HG02840 (cell line): ENCODE results near the gene LRMDA.

Source experiments
- ATAC-seq: cut with Tn5 transposase; IDR thresholded peaks from one replicate; pipeline ENCODE4 v1.9.1; 2021; ENCODE audit warnings: mild to moderate bottlenecking, moderate library complexity, moderate number of reproducible peaks; ENCODE audit not compliant: unreplicated experiment, low FRiP score

LRMDA gene

DNA sequence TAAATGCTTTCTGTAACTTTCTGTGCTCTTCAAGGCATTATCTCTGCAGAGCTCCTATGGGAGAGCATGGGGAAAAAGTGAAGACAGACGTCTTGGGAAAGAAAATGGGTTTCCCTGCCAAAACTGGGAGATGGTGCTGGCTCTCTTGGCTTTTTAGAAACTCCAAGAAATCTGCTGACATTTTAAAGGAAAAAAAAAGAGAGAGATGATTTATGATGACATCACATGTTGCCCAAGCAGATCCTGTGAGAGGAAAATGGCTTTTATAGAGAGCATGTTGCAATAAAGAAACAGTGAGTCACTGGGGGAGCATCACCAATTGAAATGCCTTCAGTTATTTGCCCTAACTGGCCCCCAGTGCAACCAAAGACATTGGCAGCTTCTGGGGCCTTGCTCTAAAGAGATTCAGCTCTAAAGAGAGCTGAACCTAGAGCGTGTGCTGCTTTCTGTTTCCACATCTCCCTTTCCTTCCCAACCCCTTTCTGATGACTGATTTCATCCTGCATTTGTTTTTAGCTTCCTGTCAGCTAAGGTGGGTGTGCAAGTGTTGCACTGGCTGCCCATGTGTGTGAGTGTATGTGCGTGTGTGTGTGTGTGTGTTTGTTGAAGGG, 37.7 kb downstream of the LRMDA start:
- ATAC-seq: no peak

GRCh38 chr10:75470901-75471300, 39.5 kb downstream of the LRMDA start:
- no peak for ATAC-seq

DNA sequence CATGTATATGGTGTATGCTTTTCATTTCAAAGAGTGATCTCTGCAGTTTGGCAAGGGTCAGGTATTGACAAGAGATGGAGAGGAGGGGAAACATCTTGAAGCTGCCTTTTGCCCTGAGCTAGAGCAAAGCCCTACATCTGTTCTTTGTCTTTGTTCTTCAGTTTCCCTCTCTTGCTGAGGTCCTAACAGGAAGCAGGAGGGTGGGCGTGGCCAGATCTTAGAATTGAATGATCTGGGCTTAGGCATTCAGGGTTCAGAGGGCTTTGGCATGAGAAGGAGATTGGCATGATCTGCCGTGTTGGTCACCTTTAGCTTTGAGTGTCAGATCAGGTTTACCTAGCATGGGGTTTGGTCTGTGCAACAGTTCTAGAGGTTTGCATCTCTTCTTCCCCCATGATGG, 41.3 kb downstream of the LRMDA start:
- no peak for ATAC-seq

DNA sequence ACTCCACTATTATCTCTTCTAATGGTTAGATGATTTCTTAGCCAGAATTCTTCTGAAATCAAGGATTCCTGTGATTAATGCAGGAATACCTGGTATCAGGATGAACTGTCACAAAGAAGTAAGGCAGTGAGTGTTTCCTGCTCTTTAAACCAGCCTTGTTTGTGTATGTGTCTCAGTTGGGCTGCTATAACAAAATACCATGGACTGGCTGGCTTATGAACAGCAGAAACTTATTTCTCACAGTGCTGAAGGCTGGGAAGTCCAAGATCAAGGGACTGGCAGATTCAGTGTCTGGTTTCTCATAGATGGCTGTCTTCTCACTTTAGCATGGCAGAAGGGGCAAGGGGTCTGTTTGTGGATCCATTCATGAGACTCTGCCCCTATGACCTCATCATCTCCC, 42.7 kb downstream of the LRMDA start:
- ATAC-seq: no peak

DNA sequence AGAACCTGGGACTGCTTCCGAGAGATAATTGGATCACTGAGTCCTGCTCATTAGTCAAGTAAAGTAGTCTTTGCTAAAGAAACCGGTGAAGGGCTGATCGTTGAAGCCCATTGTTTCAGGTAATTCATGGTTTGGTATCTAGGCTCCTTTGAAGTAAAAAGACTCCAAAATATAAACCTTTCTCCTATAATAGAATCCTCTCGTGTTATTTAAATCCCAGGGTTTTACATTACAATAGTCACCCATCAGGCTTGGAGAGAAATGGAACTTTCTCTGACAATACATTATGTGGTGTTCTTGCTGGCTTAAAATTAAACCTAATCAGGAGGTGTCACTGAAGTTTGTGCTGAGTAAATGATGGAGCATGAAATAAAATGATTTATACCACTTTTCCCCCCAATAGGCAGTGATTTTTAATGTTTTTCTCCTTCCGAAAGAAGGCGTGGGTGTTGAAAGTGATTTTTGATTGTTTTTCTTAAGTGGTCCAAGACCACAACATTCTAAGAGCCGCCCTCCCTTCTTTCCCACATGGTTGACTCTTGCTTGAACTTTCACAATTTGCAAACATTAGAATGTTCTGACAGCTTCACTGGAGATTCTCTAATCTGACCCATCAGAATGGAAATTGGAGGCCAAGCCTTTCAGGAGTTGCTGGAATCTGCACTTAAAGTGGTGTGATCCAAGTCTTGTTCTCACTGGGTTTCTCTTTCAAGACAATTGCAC, 44.2 kb downstream of the LRMDA start:
- no peak for ATAC-seq

DNA sequence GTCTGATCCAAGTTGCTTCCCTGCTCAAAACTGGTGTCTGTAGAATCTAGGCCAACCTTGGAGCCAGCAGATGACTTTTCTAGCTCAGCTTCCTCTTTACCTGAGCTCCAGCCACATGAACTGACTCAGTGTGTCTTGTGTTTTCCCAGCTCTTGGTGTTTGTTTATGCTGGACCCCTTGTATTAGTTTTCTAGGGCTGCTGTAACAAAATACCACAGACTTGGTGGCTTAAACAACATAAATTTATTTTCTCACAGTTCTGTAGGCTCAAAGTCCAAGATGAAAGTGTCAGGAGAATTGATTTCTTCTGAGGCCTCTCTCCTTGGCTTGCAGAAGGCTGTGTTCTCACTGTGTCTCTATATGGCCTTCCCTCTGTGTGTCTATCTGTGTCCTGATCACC, 45.1 kb downstream of the LRMDA start:
- no peak for ATAC-seq

GRCh38 chr10:75476985-75477384, 45.6 kb downstream of the LRMDA start:
- ATAC-seq: no peak

- ATAC-seq: no peak
Observed at GRCh38 chr10:75477680-75478079, 46.3 kb downstream of the LRMDA start.

- no peak for ATAC-seq
Observed at GRCh38 chr10:75480374-75480773, 49.0 kb downstream of the LRMDA start.

DNA sequence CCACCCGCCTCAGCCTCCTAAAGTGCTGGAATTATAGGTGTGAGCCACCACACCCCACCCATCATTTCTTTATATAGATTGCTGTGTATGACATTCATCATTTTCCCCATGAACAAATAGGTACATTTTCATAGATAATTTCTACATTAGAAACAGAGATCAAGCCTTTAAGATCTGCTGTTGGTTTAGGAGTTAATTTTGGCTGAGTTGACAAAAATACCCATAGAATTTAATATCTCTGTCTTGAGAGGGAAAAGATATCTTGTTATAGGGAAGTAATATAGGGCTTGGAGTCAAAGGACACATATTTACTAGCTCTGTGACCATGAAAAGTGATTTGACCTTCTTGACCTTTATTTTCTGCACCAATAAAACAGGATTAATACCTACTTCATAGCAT, 51.8 kb downstream of the LRMDA start:
- ATAC-seq: no peak

DNA sequence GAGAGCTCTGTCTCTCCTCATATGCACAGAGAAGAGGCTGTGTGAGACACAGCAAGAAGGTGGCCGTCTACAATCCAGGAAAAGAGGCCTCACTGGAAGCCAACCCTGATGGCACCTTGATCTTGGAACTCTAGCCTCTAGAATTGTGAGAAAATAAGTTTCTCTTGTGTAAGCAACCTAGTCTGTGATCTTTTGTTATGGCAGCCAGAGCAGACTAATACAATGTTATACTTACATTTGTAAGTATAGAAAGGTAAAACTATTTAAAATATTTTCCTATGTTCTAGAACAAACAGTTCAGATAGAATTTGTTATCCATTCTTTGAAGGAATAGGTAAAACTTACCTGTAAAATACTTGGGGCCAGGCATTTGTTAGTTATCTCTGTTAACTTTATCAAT, 53.3 kb downstream of the LRMDA start:
- ATAC-seq: no peak

DNA sequence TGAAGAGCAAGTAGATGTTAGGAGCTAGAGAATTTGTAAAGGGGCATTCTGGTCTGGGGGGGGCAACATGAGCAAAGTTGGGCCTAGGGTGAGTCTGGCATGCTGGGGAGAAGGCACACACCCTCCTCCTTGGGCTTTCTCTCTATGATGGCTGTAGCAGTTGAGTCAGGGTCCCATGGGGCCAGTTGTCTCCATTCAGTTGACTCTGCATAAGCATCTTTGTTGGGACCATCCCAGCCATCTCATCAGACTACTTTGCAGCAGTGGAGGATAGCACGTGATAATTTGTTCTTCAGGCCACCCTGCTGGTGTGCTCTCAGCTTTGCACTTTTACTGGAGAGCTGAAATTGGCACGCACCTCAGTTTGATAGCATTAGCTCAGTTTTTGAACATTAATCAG, 55.2 kb downstream of the LRMDA start:
- no peak for ATAC-seq

DNA sequence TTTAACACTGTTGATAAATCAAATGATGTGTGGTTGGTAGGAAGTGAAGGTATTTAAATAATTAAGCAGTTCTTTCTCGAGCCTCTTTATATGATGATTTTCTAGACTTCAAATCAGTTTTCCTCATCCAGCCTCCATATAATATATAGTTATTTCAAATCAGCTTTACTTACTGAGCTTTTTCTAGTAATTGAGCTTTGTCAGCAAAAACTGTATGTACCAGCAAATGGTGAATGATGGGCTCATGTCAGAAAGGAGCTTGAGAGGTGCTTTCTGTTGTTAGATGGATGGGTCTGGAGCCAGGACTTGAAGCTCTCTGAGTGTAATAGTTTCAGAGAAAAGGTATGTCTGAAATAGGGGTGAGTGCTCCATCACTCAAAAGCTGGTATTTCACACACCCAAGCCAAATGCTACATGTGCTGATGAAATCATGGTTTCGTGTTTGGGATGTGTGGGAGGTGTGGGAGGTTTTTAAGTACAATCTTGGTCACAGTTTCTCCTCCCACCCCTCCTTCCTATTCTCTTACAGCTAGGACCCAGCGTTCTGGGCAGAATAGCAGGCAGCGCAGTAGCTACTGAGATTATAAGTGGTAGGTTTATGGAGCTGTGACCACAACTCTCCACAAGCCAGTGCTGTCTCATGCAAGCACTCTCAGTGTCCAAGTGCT, 55.8 kb downstream of the LRMDA start:
- ATAC-seq: no peak

DNA sequence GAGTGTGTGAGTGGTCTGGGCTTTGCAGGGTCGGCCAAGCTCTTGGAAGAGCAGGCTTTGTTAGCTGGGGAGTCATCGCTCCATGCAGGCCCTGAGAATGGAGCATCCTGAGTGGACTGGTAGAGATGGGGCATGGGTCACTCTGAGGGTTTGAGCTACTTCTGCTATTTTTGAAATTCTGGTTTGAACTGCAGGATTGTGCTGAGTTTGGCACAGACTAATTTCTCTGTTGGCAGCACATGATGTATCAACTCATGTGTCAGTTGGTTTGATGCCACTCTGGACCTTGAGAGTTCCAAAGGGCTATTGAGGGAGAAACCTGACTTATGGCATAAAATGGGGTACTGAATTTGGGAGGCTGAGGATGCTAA, 56.3 kb downstream of the LRMDA start:
- ATAC-seq: no peak

DNA sequence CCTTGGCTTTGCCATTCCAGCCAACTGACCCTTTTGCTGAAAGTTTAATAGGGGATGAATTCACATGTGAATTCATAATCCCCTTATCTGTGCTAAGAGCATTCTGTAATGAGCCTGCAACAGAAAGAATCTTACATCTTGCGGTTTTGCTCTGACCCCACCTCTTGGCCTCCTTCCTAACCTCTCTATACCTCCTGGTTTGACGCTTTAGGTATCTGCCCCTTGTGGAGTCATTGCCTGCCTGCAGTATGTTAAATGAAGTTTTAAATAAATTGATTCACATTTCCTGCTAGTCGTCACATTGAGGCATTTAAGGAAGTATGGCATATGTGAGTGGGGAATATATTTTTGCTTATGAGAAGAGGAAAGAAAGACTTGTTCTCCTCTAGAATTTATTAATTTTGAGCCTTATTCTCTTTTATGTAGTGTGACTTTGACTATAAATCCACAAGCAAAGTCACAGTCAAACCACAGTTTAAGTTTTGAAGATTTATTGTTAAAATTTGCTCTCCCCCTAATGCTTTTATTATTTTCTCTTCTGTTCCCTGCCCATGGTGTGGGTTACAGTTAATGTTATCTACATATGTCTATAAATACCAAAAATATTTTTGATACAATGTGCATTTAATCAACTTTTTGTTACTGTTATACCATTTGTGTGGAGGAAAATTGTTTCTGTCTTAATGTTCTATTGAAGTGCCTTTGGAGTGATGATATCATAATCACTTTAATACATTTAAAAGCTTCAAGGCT, 60.9 kb downstream of the LRMDA start:
- ATAC-seq: no peak

GRCh38 chr10:75493464-75493863, 62.0 kb downstream of the LRMDA start:
- ATAC-seq: no peak

- no peak for ATAC-seq
Observed at GRCh38 chr10:75495434-75496190, 64.2 kb downstream of the LRMDA start.

DNA sequence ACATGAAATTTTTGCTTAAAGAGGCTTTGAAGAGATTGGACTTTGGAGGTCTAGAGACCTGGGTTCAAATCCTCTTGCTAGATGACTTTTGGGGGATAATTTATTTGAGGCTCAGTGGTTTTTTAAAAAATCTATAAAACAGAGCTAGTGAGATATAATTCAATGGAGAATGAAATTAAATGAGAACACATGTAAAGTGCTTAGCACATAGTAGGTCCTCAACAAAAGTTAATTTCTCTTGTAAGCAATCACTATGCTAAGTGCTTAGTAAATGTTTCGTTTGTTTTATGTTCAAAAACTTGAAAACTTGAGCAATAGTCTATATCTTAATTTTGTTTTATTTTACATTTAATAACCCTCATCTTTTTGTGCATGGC, 64.8 kb downstream of the LRMDA start:
- ATAC-seq: no peak

DNA sequence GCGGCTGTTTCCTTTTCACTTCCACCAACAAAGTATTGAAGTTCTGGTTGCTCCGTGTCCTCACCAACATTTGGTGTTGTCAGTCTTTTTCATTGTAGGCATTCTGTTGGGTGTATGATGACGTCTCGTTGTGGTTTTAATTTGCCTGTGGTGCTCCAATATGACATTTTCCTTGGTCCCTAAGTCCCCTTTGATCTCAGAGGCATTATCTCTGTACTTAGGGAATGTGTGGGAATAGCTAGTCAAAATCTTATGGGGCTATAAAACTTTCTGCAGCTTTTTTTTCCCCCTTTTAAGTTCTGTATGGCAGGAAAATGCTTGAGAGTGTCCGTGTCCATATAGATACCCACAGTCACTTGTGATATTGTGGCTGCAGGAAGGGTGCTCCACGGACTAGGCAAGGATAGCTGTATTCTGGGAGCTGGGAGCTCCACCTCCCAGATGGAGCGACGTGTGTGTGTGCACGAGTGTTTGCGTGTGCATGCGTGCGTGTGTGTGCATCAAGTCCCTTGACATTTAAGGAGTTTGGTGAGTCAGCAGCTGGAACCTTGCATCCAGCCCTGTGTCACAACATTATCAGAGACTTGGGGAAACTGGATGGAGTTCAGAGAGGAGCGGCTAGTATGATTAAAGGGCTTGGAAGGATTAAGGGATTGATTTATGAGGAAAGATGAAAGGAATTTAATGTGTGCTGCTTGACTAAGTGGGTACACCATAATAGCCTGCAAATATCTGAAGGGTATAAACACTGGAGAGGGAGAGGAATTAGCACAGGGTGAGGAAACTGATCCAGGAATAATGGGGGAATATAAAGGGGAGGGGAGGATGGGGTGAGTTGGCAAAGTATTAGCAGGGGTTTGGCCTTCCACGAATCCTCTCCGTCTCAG, 66.8 kb downstream of the LRMDA start:
- no peak for ATAC-seq

DNA sequence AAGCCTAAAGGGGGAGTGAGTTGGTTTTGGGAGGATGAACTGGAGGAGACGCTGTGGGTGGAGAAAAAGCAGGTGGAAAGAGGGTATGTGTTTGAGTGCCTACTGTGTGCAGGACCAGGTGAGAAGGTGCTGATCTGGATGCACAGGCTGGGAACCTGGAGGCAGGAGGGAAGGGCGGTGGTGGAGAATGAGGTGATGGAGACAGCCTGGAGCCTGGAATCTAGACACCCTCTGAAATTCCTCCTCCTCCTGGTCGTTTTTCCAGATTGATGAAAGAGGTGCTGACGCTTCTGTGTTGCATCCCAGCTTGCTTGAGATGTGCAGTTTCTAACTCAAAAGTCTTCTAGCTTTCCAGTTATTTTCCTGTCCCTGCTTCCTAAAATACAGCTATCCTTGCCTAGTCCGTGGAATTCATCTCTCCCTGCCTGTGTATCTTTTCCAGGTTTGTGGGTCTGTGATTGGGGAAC, 67.5 kb downstream of the LRMDA start:
- ATAC-seq: no peak
